ENCODE results near the gene TMEM39B.
"Not testable (repeated sequence)": the region's sequence is repeated elsewhere in the genome, so short reads cannot be mapped to it uniquely, and the experiment has no call there.

TMEM39B gene

GRCh38 chr1:32052887-32053286 is 19.9 kb upstream of the TMEM39B start:
- no peak overlapping the region for H3K4me3 ChIP-seq (ENCODE audit: low read depth, low read length)
- TF ChIP-seq, protein P1, sequence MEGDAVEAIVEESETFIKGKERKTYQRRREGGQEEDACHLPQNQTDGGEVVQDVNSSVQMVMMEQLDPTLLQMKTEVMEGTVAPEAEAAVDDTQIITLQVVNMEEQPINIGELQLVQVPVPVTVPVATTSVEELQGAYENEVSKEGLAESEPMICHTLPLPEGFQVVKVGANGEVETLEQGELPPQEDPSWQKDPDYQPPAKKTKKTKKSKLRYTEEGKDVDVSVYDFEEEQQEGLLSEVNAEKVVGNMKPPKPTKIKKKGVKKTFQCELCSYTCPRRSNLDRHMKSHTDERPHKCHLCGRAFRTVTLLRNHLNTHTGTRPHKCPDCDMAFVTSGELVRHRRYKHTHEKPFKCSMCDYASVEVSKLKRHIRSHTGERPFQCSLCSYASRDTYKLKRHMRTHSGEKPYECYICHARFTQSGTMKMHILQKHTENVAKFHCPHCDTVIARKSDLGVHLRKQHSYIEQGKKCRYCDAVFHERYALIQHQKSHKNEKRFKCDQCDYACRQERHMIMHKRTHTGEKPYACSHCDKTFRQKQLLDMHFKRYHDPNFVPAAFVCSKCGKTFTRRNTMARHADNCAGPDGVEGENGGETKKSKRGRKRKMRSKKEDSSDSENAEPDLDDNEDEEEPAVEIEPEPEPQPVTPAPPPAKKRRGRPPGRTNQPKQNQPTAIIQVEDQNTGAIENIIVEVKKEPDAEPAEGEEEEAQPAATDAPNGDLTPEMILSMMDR (IDR thresholded peaks at IDR 0.05; ENCODE audit: borderline replicate concordance, insufficient read depth, low read depth, low read length): no peak

- no peak overlapping the region for H3K4me3 ChIP-seq (ENCODE audit: low read depth, low read length)
- TF ChIP-seq, protein P1 (IDR thresholded peaks at IDR 0.05; ENCODE audit: borderline replicate concordance, insufficient read depth, low read depth, low read length): no peak
These were observed 17.3 kb upstream of the TMEM39B start for GRCh38 chr1:32055416-32055815.

- TF ChIP-seq, protein P1 (IDR thresholded peaks at IDR 0.05; ENCODE audit: borderline replicate concordance, insufficient read depth, low read depth, low read length): no peak
These were observed 16.1 kb upstream of the TMEM39B start for GRCh38 chr1:32056598-32056997.

GRCh38 chr1:32060914-32061313 is 11.8 kb upstream of the TMEM39B start:
- H3K4me3 ChIP-seq (ENCODE audit: low read depth, low read length): no peak overlapping the region
- TF ChIP-seq, protein P1 (IDR thresholded peaks at IDR 0.05; ENCODE audit: borderline replicate concordance, insufficient read depth, low read depth, low read length): no peak

More at GRCh38 chr1:32056598-32056997, 16.1 kb upstream of the TMEM39B start:
- H3K4me3 ChIP-seq (ENCODE audit: low read depth, low read length): no peak overlapping the region

- no peak overlapping the region for H3K4me3 ChIP-seq (ENCODE audit: low read depth, low read length)
- TF ChIP-seq, protein P1 (IDR thresholded peaks at IDR 0.05; ENCODE audit: borderline replicate concordance, insufficient read depth, low read depth, low read length): no peak
These were observed 9.9 kb upstream of the TMEM39B start for GRCh38 chr1:32062867-32063230.

DNA sequence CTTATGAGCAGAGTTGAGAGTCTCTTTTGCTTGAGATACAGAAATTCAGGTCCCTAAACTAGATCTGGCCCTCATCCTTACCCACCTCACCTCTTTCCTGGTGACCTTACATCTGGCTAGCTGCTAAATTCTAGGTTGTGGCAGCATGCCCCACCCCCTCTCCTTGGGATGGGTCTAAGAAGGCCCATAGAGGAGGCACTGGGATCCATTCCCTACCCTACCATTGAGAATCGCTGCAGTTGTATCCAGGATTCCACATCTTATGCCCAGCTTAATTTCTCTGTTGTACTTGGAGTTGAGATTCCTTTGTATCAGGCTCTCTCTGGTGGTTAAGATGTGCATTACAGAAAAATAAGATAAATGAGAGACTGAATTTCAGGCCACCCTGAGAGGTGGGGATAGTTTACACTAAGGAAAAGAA is 9.5 kb upstream of the TMEM39B start:
- TF ChIP-seq, protein P1 (IDR thresholded peaks at IDR 0.05; ENCODE audit: borderline replicate concordance, insufficient read depth, low read depth, low read length): peak; percentile 32; the same call in 1 of the 2 replicates
- no peak overlapping the region for H3K4me3 ChIP-seq (ENCODE audit: low read depth, low read length)

DNA sequence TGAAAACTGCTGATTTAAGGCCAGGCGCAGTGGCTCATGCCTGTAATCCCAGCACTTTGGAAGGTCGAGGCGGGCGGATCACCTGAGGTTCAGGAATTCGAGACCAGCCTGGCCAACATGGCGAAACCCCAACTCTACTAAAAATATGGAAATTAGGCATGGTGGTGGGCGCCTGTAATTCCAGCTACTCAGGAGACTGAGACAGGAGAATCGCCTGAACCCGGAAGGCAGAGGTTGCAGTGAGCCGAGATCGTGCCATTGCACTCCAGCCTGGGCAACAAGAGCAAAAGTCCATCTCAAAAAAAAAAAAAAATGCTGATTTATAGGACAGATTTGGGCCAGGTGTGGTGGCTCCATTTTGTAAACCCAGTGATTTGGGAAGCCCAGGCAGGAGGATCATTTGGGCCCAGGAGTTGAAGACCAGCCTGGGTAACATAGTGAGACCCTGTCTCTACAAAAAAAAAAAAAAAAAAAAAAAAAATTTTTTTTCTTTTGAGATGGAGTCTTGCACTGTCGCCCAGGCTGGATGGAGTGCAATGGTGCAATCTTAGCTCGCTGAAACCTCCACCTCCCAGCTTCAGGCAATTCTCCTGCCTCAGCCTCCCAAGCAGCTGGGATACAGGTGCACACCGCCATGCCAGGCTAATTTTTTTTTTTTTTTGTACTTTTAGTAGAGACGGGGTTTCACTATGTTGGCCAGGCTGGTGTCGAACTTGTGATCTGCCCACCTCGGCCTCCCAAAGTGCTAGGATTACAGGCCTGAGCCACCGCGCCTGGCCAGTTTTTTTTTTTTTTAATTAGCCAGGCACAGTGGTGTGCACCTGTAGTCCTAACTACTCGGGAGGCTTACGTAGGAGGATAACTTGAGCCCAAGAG is 6.9 kb upstream of the TMEM39B start:
- H3K4me3 ChIP-seq (ENCODE audit: low read depth, low read length): not testable (repeated sequence)
